Neural crest cell (in vitro differentiated cells): ENCODE data around the gene XYLT1. TPM values are rescaled to one million over a fixed set of nuclear protein-coding genes. Genes with fewer than 3 reads are reported as not detected.

Source experiments
- DNase-seq: peaks from one replicate; pipeline ENCODE4 v3.0.0; 2021; ENCODE audit warnings: low read depth, mixed read lengths, low spot score
- H3K27ac Mint-ChIP-seq: one replicate; pipeline ENCODE4 v1.8.0; 2021; ENCODE audit warnings: mild to moderate bottlenecking, mixed read lengths; ENCODE audit not compliant: unreplicated experiment
- H3K27me3 Mint-ChIP-seq: 2 replicates; pipeline ENCODE4 v1.8.0; 2021; ENCODE audit warnings: low read depth, mild to moderate bottlenecking, mixed read lengths
- H3K36me3 Mint-ChIP-seq: 2 replicates; pipeline ENCODE4 v1.8.0; 2021; ENCODE audit warnings: low read depth, mild to moderate bottlenecking, mixed read lengths
- H3K4me1 Mint-ChIP-seq: 2 replicates; pipeline ENCODE4 v1.8.0; 2021; ENCODE audit warnings: mixed read lengths
- H3K4me3 Mint-ChIP-seq: one replicate; pipeline ENCODE4 v1.8.0; 2021; ENCODE audit warnings: mild to moderate bottlenecking, mixed read lengths
- H3K9me3 Mint-ChIP-seq: 2 replicates; pipeline ENCODE4 v1.8.0; 2021; ENCODE audit warnings: mixed read lengths
- total RNA-seq: library from RNA; stranded (reverse); gene quantifications from 2 replicates; pipeline ENCODE4 v1.2.1, GENCODE V29; 2021
- TF ChIP-seq, protein P1 (sequence below): fragments of 200-600 bp; sonication (generic); conservative IDR thresholded peaks from 2 replicates; pipeline ENCODE4 v1.5.0; 2021; ENCODE audit warnings: antibody characterized with exemption, mild to moderate bottlenecking

XYLT1 gene
- total RNA-seq, 1 donor from 2014 or later, result 15.0 TPM

DNA sequence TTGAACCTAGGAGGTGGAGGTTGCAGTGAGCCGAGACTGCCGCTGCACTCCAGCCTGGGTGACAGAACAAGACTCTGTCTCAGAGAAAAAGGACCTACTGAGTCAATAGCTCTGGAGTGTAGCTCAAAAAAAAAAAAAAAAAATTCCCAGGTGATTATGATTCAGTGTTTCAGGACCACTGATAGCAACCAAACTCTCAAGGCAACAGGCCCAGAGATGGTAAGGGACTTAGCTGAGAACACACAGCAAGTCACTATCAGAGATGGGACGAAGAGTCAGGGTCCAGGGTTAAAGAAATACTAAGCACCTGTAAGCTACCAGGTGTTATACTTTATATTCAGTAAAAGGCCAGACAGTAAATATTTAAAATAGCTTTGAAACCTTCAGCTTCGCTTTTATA is 335.3 kb downstream of the XYLT1 start:
- Mint-ChIP-seq H3K27ac (no peak overlapping the region), H3K27me3 (no peaks in the 10 kb centered on the region), H3K4me1 (peaks cover 7% of the 10 kb centered on the region), H3K36me3 (peaks cover 10% of the 10 kb centered on the region), H3K4me3 (no peak overlapping the region), H3K9me3 (no peaks in the 10 kb centered on the region)
- DNase-seq, result no peak
- TF ChIP-seq, protein P1, sequence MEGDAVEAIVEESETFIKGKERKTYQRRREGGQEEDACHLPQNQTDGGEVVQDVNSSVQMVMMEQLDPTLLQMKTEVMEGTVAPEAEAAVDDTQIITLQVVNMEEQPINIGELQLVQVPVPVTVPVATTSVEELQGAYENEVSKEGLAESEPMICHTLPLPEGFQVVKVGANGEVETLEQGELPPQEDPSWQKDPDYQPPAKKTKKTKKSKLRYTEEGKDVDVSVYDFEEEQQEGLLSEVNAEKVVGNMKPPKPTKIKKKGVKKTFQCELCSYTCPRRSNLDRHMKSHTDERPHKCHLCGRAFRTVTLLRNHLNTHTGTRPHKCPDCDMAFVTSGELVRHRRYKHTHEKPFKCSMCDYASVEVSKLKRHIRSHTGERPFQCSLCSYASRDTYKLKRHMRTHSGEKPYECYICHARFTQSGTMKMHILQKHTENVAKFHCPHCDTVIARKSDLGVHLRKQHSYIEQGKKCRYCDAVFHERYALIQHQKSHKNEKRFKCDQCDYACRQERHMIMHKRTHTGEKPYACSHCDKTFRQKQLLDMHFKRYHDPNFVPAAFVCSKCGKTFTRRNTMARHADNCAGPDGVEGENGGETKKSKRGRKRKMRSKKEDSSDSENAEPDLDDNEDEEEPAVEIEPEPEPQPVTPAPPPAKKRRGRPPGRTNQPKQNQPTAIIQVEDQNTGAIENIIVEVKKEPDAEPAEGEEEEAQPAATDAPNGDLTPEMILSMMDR, result no peak

DNA sequence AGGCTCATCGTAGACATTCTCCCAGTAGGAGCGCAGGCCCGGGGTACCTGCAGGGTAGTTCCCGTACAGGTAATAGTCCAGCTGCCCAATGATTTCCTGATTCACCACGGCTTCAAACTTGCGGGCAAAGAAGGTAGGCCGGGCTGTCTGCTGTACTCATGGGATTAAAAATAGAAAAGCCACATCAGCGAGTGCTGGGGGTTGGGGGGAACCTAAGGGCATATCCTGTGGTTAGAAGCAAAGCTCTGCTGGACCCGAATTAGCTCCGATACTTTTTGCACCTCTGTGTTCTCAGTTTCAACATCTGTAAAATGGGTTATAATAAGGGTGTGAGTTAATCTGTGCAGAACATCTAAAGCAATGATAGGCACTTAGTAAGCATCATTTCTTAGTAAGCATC is 336.2 kb downstream of the XYLT1 start:
- Mint-ChIP-seq H3K4me3 (no peak overlapping the region), H3K4me1 (peaks cover 7% of the 10 kb centered on the region), H3K36me3 (peaks cover 10% of the 10 kb centered on the region), H3K27me3 (no peaks in the 10 kb centered on the region), H3K27ac (no peak overlapping the region), H3K9me3 (no peaks in the 10 kb centered on the region)
- TF ChIP-seq, protein P1, result no peak
- no peak for DNase-seq

DNA sequence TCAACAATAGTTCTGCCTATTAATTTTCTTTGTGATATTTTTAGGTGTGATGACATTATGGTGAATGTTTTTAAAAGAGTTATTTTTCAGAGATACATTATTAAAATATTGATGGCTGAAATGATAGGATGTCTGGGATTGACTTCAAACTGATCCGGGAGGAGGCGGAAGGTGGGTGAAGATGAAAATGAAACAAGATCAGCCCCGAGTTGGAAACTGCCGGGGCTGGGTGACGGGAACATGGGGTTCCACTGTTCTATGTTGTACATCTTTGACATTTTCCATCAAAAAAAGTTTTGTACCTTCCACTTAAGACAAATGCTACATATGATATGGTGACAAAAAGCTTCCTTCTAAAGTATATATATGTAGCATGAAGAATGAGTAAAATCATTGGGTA is 336.9 kb downstream of the XYLT1 start:
- H3K36me3 Mint-ChIP-seq, result peaks cover 10% of the 10 kb centered on the region
- no peaks in the 10 kb centered on the region for H3K27me3 Mint-ChIP-seq
- H3K4me1 Mint-ChIP-seq, result peaks cover 7% of the 10 kb centered on the region
- TF ChIP-seq, protein P1, result no peak
- H3K4me3 Mint-ChIP-seq, result no peak overlapping the region
- no peak for DNase-seq
- no peaks in the 10 kb centered on the region for H3K9me3 Mint-ChIP-seq
- no peak overlapping the region for H3K27ac Mint-ChIP-seq

DNA sequence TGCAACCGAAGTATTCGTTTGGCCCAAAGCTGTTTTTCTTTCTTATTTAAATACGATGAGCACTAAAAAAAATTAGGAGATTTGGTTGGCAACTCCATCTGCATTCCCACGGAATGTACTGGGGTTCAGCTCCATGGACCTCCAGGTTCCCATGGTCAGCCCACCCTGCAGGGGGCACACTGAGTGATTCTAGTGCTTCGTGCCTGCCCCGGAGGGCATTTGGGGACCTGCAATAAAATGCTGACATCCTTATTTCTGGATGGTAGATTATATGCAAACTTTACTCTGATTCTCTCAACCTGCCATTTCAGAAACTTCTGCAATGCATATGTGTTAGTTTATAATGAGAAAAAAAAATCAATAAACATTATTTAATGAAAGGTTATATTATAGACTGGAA is 339.4 kb downstream of the XYLT1 start:
- peaks cover 7% of the 10 kb centered on the region for H3K4me1 Mint-ChIP-seq
- H3K36me3 Mint-ChIP-seq, result peaks cover 24% of the 10 kb centered on the region
- no peak for DNase-seq
- TF ChIP-seq, protein P1, result no peak
- no peaks in the 10 kb centered on the region for H3K27me3 Mint-ChIP-seq
- no peak overlapping the region for H3K4me3 Mint-ChIP-seq
- no peak overlapping the region for H3K27ac Mint-ChIP-seq
- no peaks in the 10 kb centered on the region for H3K9me3 Mint-ChIP-seq

DNA sequence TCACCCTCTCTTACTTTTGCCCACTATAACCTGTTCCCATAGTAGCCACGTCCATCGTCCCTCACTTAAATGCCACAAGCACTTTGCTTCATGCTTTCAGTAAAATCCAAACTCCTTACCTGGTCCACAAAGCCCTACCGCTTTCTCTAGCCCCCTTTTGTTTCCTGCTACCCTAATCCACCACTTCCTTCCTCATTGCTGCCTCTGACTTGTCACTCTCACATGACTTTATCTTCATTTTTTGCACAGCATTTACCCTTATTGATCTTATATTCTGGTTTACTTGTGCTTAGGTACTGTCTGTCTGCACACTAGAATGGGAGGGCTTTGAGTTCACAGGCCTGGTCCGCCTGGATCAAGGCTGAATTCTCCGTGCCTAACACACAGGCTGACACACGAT is 340.0 kb downstream of the XYLT1 start:
- peaks cover 7% of the 10 kb centered on the region for H3K4me1 Mint-ChIP-seq
- H3K27me3 Mint-ChIP-seq, result no peaks in the 10 kb centered on the region
- H3K9me3 Mint-ChIP-seq, result no peaks in the 10 kb centered on the region
- TF ChIP-seq, protein P1, result no peak
- H3K27ac Mint-ChIP-seq, result no peak overlapping the region
- H3K4me3 Mint-ChIP-seq, result no peak overlapping the region
- no peak for DNase-seq
- H3K36me3 Mint-ChIP-seq, result peaks cover 24% of the 10 kb centered on the region

DNA sequence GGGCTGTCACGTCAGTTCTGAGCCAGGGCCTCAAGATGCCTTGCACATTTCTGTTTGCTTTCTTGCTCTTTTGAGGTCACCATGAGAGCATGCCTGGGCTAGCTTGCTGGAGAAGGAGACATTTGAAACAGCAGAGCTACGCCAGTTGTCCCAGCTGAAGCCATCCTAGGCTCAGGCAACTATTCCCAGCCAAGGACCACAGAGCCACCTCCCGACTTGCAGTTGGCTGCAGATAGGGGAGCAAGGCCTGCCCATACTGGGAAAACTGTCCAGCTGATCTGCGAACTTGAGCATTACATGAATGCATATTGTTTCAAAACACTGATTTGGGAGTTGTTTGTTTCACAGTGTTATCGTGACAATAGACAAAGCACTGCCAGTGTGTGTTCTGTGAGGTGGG is 340.8 kb downstream of the XYLT1 start:
- TF ChIP-seq, protein P1, result no peak
- peaks cover 30% of the 10 kb centered on the region for H3K36me3 Mint-ChIP-seq
- no peak for DNase-seq
- no peaks in the 10 kb centered on the region for H3K9me3 Mint-ChIP-seq
- H3K27me3 Mint-ChIP-seq, result no peaks in the 10 kb centered on the region
- H3K4me1 Mint-ChIP-seq, result peaks cover 7% of the 10 kb centered on the region
- no peak overlapping the region for H3K4me3 Mint-ChIP-seq
- no peak overlapping the region for H3K27ac Mint-ChIP-seq
